Activated T-cell treated with anti-CD3 and anti-CD28 coated beads, Interleukin-2, amount 50 U/mL, for 1 hour (primary cell): ENCODE results near the gene IFT81.

Experiments used
- DNase-seq: peaks from one replicate; pipeline ENCODE4 v3.0.0-alpha.2; 2020

IFT81 gene

GRCh38 chr12:110159671-110160245 is 35.6 kb downstream of the IFT81 start:
- DNase-seq = no peak

GRCh38 chr12:110165540-110166159 is 41.5 kb downstream of the IFT81 start:
- DNase-seq = no peak

DNA sequence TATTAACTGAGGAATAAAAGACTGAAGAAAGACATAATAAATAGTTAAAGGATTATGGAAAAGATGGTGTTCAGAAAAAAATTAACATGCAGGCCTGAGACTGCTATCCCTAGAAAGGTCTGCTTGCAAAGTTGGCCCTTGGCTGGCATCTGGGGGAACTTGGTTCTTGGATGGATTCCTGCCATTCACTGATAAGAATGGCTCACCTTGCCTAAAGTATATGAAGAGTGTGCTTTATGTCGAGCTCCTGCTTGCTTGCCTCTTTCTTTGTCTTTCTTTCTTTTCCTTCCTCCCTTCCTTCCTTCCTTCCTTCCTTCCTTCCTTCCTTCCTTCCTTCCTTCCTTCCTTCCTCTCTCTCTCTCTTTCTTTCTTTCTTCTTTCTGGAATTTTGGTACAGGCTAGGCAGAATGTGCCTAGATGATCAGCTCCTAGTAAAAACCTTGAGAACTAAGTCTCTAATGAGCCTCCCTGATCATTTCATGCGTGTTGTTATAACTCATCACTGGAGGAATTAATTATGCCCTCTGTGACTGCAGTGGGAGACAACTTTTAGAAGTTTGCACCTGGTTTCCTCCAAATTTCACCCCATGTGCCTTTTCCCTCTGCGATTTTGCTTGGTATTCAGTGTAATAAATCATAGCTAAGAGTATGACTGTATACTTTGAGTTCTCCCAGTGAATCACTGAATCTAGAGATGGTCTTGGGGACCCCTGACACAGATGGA is 44.7 kb downstream of the IFT81 start:
- DNase-seq = no peak

DNA sequence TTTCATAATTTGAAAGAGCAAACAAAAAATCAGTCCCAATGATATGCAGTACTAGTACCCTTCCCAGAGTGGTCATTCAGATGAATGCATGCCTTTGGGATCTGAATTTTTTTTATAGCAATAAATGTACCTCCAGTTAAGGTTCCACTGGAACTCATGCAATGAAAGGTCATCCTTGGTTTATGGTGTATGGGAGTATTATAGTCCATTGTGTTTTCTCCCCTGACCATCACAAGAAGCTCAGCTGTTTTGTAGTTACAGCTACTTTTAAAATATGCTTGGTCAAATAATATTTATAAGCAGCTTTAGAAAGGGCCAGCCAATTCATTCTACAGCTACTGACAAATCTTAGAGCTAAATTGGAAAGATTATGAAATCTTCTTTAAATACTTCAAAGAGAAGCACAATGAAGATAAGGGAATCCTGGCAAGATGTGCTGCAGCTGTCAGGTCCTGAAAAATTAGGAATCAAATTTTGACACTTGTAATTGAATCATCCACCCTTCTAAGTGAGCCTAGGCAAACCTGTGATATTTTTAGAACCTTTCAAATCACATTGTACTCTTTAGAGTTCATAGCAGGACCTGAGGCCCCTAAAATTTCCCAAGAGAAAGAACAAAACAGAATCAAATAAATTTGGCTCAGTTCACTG is 46.5 kb downstream of the IFT81 start:
- DNase-seq = no peak

DNA sequence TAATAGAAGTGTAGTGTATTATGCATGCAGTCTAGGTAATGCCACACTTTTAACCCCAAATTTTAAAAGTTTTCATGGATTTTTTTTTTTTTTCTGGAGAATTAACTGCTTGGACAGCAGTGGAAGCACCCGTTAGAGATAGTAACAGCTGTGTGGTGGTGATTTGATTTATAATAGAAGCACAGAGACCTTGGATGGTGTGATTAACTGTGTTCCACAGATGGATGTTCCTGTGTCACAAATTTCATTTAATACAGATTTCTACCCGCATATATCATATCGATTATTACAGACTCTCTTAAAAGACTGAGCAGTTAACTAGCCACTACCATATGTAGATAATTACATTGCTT is 47.0 kb downstream of the IFT81 start:
- DNase-seq = no peak

DNA sequence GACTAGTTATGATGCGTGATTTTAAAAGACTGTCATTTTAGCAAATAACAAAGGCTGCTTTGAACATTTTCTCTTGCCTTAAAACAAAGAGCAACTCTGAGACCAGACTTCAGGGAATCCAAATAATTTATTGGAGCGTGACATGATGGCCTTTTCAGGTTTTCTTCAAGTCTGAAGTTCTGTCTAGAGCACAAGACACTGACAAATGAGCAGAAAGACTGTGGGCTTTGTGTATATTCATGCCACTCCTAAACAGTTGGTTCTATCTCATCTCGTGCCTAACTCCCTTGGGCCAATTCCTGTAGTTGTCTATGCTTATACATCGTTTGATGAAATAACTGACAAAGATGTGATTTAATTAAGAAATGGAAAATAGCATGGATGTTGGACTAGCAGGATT is 47.5 kb downstream of the IFT81 start:
- DNase-seq = no peak

DNA sequence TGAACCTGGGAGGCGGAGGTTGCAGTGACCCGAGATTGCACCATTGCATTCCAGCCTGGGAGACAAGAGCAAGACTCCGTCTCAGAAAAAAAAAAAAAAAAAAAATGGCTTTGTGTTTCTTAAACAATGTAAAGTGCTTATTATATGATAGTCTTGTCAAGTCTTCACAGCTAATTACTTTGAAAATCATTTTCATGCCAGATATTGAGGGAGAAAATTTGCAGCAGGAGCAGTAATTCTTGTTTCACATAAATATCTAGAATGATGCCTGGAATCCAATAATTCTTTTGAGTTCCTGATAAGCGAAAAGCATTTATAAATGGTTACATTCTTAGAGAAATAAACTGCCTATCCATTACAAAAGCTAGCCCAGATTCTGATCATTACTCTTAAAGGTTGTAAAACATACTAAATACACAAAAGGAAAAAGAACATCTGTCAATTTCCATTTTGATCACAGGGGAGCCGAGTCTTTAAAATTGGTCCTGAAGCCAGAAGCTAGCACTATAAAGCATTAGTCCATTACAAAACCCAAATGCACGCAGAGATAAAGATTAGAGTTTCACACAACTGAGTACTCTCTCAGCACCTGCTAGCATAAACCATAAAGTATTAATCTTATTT is 50.3 kb downstream of the IFT81 start:
- DNase-seq = no peak

- no peak for DNase-seq
Measured at GRCh38 chr12:110175201-110175600, 51.0 kb downstream of the IFT81 start.

GRCh38 chr12:110176745-110177144 is 52.6 kb downstream of the IFT81 start:
- no peak for DNase-seq

DNA sequence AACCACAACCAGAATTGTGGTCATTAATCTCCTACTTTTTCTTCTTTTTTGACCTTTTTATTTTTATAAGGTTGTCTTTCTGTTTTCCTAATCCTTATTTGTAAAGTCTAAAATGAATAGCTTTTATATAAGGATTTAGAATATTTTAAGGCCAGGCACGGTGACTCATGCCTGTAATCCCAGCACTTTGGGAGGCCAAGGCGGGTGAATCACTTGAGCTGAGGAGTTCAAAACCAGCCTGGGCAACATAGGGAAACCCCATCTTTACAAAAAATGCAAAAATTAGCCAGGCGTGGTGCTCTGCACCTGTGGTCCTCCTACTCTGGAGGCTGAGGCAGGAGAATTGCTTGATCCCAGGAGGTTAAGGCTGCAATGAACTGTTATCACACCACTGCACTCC is 55.1 kb downstream of the IFT81 start:
- DNase-seq = no peak

GRCh38 chr12:110180591-110181005 is 56.4 kb downstream of the IFT81 start:
- DNase-seq = no peak

DNA sequence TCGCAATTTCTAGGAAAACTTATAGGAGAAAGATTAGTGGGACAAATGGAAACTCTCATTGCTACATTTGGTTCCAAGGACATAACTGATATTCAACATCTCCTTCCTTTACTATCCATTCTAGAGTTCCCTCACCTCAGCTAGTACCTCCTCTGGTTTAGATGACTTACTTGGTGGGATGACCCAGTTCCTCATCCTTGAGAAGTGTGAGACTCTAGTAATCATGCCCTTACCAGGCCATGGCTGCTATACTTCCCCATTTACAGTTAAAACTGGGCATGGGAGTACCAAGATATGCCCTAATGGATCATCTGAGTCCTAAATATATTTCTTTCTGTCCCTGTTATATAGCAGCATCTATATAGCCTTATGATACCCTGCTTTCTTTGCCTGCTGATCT is 58.1 kb downstream of the IFT81 start:
- DNase-seq = no peak

- no peak for DNase-seq
Measured at GRCh38 chr12:110183386-110183785, 59.2 kb downstream of the IFT81 start.

- no peak for DNase-seq
Measured at GRCh38 chr12:110185626-110186025, 61.5 kb downstream of the IFT81 start.

- no peak for DNase-seq
Measured at GRCh38 chr12:110186059-110186458, 61.9 kb downstream of the IFT81 start.

DNA sequence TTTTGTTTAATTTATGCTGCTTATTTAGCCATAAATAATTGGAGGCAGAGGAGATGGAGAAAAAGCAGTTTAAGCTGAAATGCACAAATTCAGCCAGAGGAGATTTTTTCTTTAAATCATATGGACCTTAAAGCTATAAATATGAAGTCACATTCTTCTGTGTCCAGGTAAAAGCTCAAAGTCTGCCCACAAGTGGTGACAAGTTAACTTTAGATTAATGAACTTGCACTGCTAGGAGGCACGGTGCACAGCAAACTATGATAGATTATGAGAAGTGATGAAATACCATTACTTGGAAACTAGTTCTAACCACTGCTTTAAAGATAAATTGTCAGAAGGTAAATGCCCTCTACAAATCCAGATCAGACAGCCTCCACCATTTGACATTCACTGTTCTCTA is 69.0 kb downstream of the IFT81 start:
- no peak for DNase-seq

GRCh38 chr12:110197003-110197402 is 72.8 kb downstream of the IFT81 start:
- DNase-seq = no peak

DNA sequence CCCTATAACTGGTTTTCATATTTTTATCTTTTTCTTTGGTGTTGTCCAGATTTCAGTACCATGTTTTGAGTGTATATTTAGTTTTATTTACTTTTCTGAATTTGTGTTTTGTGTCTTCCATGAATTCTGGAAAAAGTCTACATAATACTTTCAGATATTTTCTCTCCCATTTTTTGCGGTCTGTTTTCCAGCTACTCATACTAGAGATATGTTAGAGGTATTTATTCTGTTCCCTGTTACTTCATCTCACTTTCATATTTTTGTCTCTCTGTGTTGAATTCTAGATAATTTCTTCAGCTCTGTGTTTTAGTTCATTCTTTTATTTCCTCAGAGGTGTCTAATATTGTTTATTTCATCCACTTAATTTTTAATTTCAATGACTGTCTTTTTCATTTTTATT is 74.2 kb downstream of the IFT81 start:
- DNase-seq = no peak

DNA sequence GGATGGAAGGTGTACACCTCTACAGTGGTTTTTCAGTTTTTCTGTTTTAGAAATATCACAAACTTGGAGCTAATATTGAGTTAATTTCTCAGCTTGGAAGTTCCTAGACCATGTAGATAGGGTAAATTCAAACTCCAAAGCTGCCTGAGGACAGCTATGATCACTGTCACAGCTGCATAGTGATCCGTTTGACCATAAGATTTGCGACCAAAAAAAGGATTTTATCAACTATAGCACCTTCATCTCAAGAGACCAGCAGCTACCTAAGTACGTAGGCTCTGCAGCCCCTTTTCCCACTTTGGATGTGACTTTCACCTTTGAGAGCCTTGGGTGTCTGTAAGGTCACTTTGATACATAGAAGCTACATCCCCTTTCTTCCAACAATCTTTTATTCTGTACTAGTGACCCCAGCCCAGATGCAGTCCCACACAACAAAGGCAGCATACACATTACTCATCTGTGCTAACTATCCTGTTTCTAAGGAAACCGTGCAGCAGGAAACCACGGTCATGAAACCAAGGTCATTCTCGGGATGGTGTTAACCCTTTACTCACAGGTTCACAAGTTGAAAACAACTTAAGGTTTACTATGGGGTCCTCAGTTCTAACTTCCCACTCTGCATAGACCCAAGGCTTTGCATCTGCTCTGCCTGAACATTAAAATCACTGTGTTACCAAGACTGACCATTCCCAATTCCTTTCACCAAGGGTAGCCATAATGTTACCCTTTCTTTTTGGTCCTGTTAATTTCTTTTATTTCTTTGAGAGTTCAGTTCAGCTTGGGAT is 75.4 kb downstream of the IFT81 start:
- DNase-seq = no peak

GRCh38 chr12:110200124-110200417 is 75.9 kb downstream of the IFT81 start:
- no peak for DNase-seq

DNA sequence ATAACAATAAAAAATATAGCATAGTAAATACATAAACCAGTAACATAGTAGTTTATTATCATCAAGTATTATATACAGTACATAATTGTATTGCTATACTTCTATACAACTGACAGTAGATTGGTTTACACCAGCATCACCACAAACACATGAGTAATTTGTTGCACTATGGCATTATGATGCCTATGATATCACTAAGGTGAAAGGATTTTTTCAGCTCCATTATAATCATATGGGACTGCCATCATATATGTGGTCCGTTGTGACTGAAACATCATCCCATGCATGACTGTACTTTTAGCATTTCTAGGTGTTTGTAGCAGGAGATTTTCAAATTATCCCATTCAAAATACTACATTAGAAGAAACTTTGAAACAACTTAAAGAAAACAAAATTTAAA is 77.8 kb downstream of the IFT81 start:
- no peak for DNase-seq

DNA sequence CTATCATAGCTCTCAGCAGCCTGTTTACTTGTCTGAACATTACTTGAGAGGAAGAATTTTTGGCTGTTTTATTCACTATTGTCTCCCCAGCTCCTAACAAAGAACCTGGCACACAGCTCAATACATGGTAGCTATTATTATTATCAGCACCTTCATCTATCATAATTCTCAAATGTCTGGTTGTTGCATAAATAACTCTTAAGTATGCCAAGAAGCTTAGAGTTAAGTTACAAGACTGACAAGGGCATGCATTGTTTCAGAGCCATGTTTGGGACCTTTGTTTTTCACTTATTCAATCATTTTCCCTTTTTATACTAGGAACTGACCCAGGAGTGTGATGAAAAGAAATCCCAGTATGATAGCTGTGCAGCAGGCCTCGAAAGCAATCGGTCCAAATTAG is 79.4 kb downstream of the IFT81 start:
- DNase-seq = no peak

DNA sequence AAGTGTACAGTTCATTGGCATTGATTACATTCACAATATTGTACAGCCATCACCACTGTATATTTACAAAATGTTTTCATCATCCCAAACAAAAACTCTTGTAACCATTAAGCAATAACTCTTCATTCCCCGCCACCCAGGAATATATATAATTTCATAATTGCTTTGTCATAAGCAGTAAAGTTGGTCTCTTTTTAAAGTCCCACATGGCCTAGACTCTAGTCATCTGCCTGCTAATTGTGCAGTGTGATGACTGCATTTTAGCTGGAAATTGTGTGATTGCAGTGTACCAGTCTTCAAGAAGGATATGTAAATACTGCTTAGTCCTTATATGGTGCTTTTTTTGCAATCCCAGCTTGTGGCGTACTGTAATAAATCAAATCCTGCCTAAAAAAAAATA is 81.8 kb downstream of the IFT81 start:
- DNase-seq = no peak
